Astrocyte (in vitro differentiated cells and primary cell): ENCODE measurements around the gene MYH7B. TPM values are rescaled to one million over a fixed set of nuclear protein-coding genes. Genes with fewer than 3 reads are reported as not detected.

Experiments used
- DNase-seq: peaks from one replicate; pipeline ENCODE4 v3.0.0-alpha.2; 2010; ENCODE audit warnings: low read depth
- FAIRE-seq: peaks from 2 replicates; lab custom pipeline; 2011; peaks lifted over from hg19 to GRCh38; lab: Jason Lieb, UNC
- H2AFZ ChIP-seq: 2 replicates; pipeline ENCODE4 v1.6.0; 2012; ENCODE audit warnings: low read depth, low read length, inconsistent platforms
- H3K27ac ChIP-seq: 2 replicates; pipeline ENCODE4 v1.5.1; 2011; ENCODE audit warnings: low read depth, low read length, inconsistent platforms
- H3K27me3 ChIP-seq: 2 replicates; pipeline ENCODE4 v1.6.0; 2011; ENCODE audit warnings: low read length, inconsistent platforms; ENCODE audit not compliant: insufficient read depth
- H3K36me3 ChIP-seq: 2 replicates; pipeline ENCODE4 v1.5.1; 2011; ENCODE audit warnings: low read length, inconsistent platforms; ENCODE audit not compliant: insufficient read depth
- H3K4me1 ChIP-seq: 2 replicates; pipeline ENCODE4 v1.5.1; 2011; ENCODE audit warnings: low read length, inconsistent platforms; ENCODE audit not compliant: insufficient read depth
- H3K4me2 ChIP-seq: 2 replicates; pipeline ENCODE4 v1.6.0; 2012; ENCODE audit warnings: low read length, inconsistent platforms
- H3K4me3 ChIP-seq: 2 replicates; pipeline ENCODE4 v1.5.1; 2011; ENCODE audit warnings: low read depth, mild to moderate bottlenecking, low read length, inconsistent platforms; ENCODE audit not compliant: insufficient read depth
- H3K79me2 ChIP-seq: 2 replicates; pipeline ENCODE4 v1.6.0; 2012; ENCODE audit warnings: mild to moderate bottlenecking, low read length, inconsistent platforms; ENCODE audit not compliant: insufficient read depth
- H3K9ac ChIP-seq: 2 replicates; pipeline ENCODE4 v1.6.0; 2012; ENCODE audit warnings: mild to moderate bottlenecking, low read length, inconsistent platforms
- H3K9me3 ChIP-seq: 2 replicates; pipeline ENCODE4 v1.5.1; 2012; ENCODE audit warnings: low read depth, mild to moderate bottlenecking, low read length, inconsistent platforms; ENCODE audit not compliant: insufficient read depth
- H4K20me1 ChIP-seq: 2 replicates; pipeline ENCODE4 v1.6.0; 2012; ENCODE audit warnings: low read length, inconsistent platforms; ENCODE audit not compliant: insufficient read depth
- H3K27ac Mint-ChIP-seq: one replicate; pipeline ENCODE4 v1.8.0; 2021; ENCODE audit warnings: mild to moderate bottlenecking, mixed read lengths; ENCODE audit not compliant: unreplicated experiment
- H3K27me3 Mint-ChIP-seq: one replicate; pipeline ENCODE4 v1.8.0; 2021; ENCODE audit warnings: low read depth, mixed read lengths; ENCODE audit not compliant: unreplicated experiment
- H3K36me3 Mint-ChIP-seq: one replicate; pipeline ENCODE4 v1.8.0; 2021; ENCODE audit warnings: low read depth, mixed read lengths; ENCODE audit not compliant: unreplicated experiment
- H3K4me1 Mint-ChIP-seq: one replicate; pipeline ENCODE4 v1.8.0; 2021; ENCODE audit warnings: low read depth, mixed read lengths; ENCODE audit not compliant: unreplicated experiment
- H3K4me3 Mint-ChIP-seq: one replicate; pipeline ENCODE4 v1.8.0; 2021; ENCODE audit warnings: mild to moderate bottlenecking, moderate library complexity, mixed read lengths; ENCODE audit not compliant: unreplicated experiment
- H3K9me3 Mint-ChIP-seq: one replicate; pipeline ENCODE4 v1.8.0; 2021; ENCODE audit warnings: mild to moderate bottlenecking, mixed read lengths; ENCODE audit not compliant: unreplicated experiment
- CTCF ChIP-seq: IDR thresholded peaks from 2 replicates; pipeline ENCODE4 v1.5.1; 2011; ENCODE audit warnings: low read depth, mild to moderate bottlenecking, inconsistent platforms, low read length, moderate library complexity; ENCODE audit not compliant: insufficient read depth
- EZH2 ChIP-seq: IDR thresholded peaks from 2 replicates; pipeline ENCODE4 v1.6.1; 2012; ENCODE audit warnings: mild to moderate bottlenecking, low read length, inconsistent platforms; ENCODE audit not compliant: insufficient read depth
- total RNA-seq: library from RNA; stranded (reverse); gene quantifications from 2 replicates; pipeline ENCODE4 v1.2.1, GENCODE V29; 2021

MYH7B gene
- total RNA-seq, 1 donor from 2014 or later: 0.11 TPM

GRCh38 chr20:34915131-34915530 is 40.5 kb upstream of the MYH7B start:
- H3K4me3 Mint-ChIP-seq: no peak overlapping the region
- H3K36me3 Mint-ChIP-seq: peaks cover 20% of the 10 kb centered on the region
- DNase-seq (no peak), FAIRE-seq (no peak)
- H3K4me1 ChIP-seq: no peaks in the 10 kb centered on the region
- no peaks in the 10 kb centered on the region for H4K20me1 ChIP-seq
- no peaks in the 10 kb centered on the region for H3K79me2 ChIP-seq
- H3K36me3 ChIP-seq: no peaks in the 10 kb centered on the region
- H3K4me2 ChIP-seq: no peak overlapping the region
- no peak overlapping the region for H3K4me3 ChIP-seq
- H3K9ac ChIP-seq: no peak overlapping the region
- no peak for TF ChIP-seq CTCF
- no peak for TF ChIP-seq EZH2
- H2AFZ ChIP-seq: no peak overlapping the region
- H3K9me3 ChIP-seq: no peaks in the 10 kb centered on the region
- H3K27me3 ChIP-seq: no peaks in the 10 kb centered on the region
- H3K27ac ChIP-seq: no peak overlapping the region
- H3K27me3 Mint-ChIP-seq: no peaks in the 10 kb centered on the region
- H3K4me1 Mint-ChIP-seq: no peaks in the 10 kb centered on the region
- peaks cover 3% of the 10 kb centered on the region for H3K9me3 Mint-ChIP-seq
- H3K27ac Mint-ChIP-seq: no peak overlapping the region

- H3K79me2 ChIP-seq: no peaks in the 10 kb centered on the region
- Mint-ChIP-seq H3K4me1 (no peaks in the 10 kb centered on the region), H3K4me3 (no peak overlapping the region), H3K27ac (no peak overlapping the region), H3K9me3 (peaks cover 3% of the 10 kb centered on the region), H3K27me3 (no peaks in the 10 kb centered on the region), H3K36me3 (peaks cover 23% of the 10 kb centered on the region)
- H3K36me3 ChIP-seq: no peaks in the 10 kb centered on the region
- DNase-seq (no peak), FAIRE-seq (no peak)
- no peak overlapping the region for H3K9ac ChIP-seq
- TF ChIP-seq EZH2: no peak
- TF ChIP-seq CTCF: no peak
- no peaks in the 10 kb centered on the region for H3K9me3 ChIP-seq
- no peak overlapping the region for H3K4me3 ChIP-seq
- no peaks in the 10 kb centered on the region for H3K27me3 ChIP-seq
- H4K20me1 ChIP-seq: no peaks in the 10 kb centered on the region
- H3K4me2 ChIP-seq: no peak overlapping the region
- H3K4me1 ChIP-seq: no peaks in the 10 kb centered on the region
- no peak overlapping the region for H2AFZ ChIP-seq
- no peak overlapping the region for H3K27ac ChIP-seq
Measured at GRCh38 chr20:34915749-34916455, 39.8 kb upstream of the MYH7B start.

GRCh38 chr20:34916774-34917354 is 38.8 kb upstream of the MYH7B start:
- Mint-ChIP-seq H3K27me3 (no peaks in the 10 kb centered on the region), H3K4me3 (no peak overlapping the region), H3K4me1 (no peaks in the 10 kb centered on the region), H3K9me3 (peaks cover 4% of the 10 kb centered on the region), H3K27ac (no peak overlapping the region), H3K36me3 (peaks cover 27% of the 10 kb centered on the region)
- DNase-seq: no peak
- no peaks in the 10 kb centered on the region for H3K79me2 ChIP-seq
- no peak overlapping the region for H3K4me3 ChIP-seq
- H2AFZ ChIP-seq: no peak overlapping the region
- H3K9ac ChIP-seq: no peak overlapping the region
- TF ChIP-seq CTCF (no peak), EZH2 (no peak)
- H3K36me3 ChIP-seq: no peaks in the 10 kb centered on the region
- no peaks in the 10 kb centered on the region for H3K9me3 ChIP-seq
- no peaks in the 10 kb centered on the region for H3K4me1 ChIP-seq
- no peaks in the 10 kb centered on the region for H3K27me3 ChIP-seq
- no peaks in the 10 kb centered on the region for H4K20me1 ChIP-seq
- no peak overlapping the region for H3K27ac ChIP-seq
- H3K4me2 ChIP-seq: no peak overlapping the region
- no peak for FAIRE-seq
